ENCODE data around the gene NEMP1.

The NEMP1 gene

GRCh38 chr12:57092876-57093414 is 14.4 kb upstream of the NEMP1 start:
- WGBS (ENCODE audit: extremely low coverage, insufficient coverage, low lambda C conversion rate), result no CpG with 5 or more reads among the region's 4 CpGs
- Histone ChIP-seq H3K36me3 (ENCODE audit: control insufficient read depth, insufficient read depth, low read length) (peaks cover 11% of the 10 kb centered on the region), H3K79me1 (ENCODE audit: low read length) (peaks cover 6% of the 10 kb centered on the region), H4K8ac (ENCODE audit: low read depth, low read length) (no peak overlapping the region), H2AK5ac (ENCODE audit: low read length) (no peak overlapping the region), H3K4me2 (ENCODE audit: low read length) (no peak overlapping the region), H3K18ac (ENCODE audit: low read length) (no peak overlapping the region), H3K27me3 (ENCODE audit: insufficient read depth, low read length, poor library complexity) (no peaks in the 10 kb centered on the region), H3K79me2 (ENCODE audit: control insufficient read depth, insufficient read depth, low read length) (peaks cover 8% of the 10 kb centered on the region), H3K4ac (ENCODE audit: low read depth, low read length) (no peak overlapping the region), H3K56ac (ENCODE audit: low read length) (no peak overlapping the region), H3K4me3 (ENCODE audit: low read length) (no peak overlapping the region), H3K23ac (ENCODE audit: low read length) (no peak overlapping the region), H3K9ac (ENCODE audit: low read length) (no peak overlapping the region), H2BK120ac (ENCODE audit: low read depth, low read length) (no peak overlapping the region), H4K5ac (ENCODE audit: low read length) (no peak overlapping the region), H3K4me1 (ENCODE audit: control insufficient read depth, low read depth, low read length) (peaks cover 7% of the 10 kb centered on the region), H3K27ac (ENCODE audit: low read depth, low read length) (no peak overlapping the region), H2BK15ac (replicated peaks; ENCODE audit: low read depth) (no peak overlapping the region), H2BK5ac (ENCODE audit: low read length) (no peak overlapping the region)
- no peak for DNase-seq

- H3K4ac ChIP-seq (ENCODE audit: low read depth, low read length), result no peak overlapping the region
- H3K79me2 ChIP-seq (ENCODE audit: control insufficient read depth, insufficient read depth, low read length), result peaks cover 8% of the 10 kb centered on the region
- H2BK5ac ChIP-seq (ENCODE audit: low read length), result no peak overlapping the region
- WGBS (ENCODE audit: extremely low coverage, insufficient coverage, low lambda C conversion rate), result no CpG with 5 or more reads among the region's 5 CpGs
- no peak overlapping the region for H3K4me2 ChIP-seq (ENCODE audit: low read length)
- H3K36me3 ChIP-seq (ENCODE audit: control insufficient read depth, insufficient read depth, low read length), result peaks cover 11% of the 10 kb centered on the region
- peaks cover 6% of the 10 kb centered on the region for H3K79me1 ChIP-seq (ENCODE audit: low read length)
- no peak for DNase-seq
- H4K5ac ChIP-seq (ENCODE audit: low read length), result no peak overlapping the region
- H4K8ac ChIP-seq (ENCODE audit: low read depth, low read length), result no peak overlapping the region
- no peak overlapping the region for H3K27ac ChIP-seq (ENCODE audit: low read depth, low read length)
- H3K4me1 ChIP-seq (ENCODE audit: control insufficient read depth, low read depth, low read length), result peaks cover 7% of the 10 kb centered on the region
- no peak overlapping the region for H2BK120ac ChIP-seq (ENCODE audit: low read depth, low read length)
- H3K23ac ChIP-seq (ENCODE audit: low read length), result no peak overlapping the region
- no peak overlapping the region for H3K4me3 ChIP-seq (ENCODE audit: low read length)
- no peak overlapping the region for H2BK15ac ChIP-seq (replicated peaks; ENCODE audit: low read depth)
- H3K56ac ChIP-seq (ENCODE audit: low read length), result no peak overlapping the region
- H3K9ac ChIP-seq (ENCODE audit: low read length), result peak overlapping the region; percentile 21
- no peak overlapping the region for H3K18ac ChIP-seq (ENCODE audit: low read length)
- H3K27me3 ChIP-seq (ENCODE audit: insufficient read depth, low read length, poor library complexity), result no peaks in the 10 kb centered on the region
- no peak overlapping the region for H2AK5ac ChIP-seq (ENCODE audit: low read length)
Measured at GRCh38 chr12:57092529-57092862, 13.9 kb upstream of the NEMP1 start.

GRCh38 chr12:57091638-57092528 is 13.3 kb upstream of the NEMP1 start:
- no peak overlapping the region for H2AK5ac ChIP-seq (ENCODE audit: low read length)
- H3K36me3 ChIP-seq (ENCODE audit: control insufficient read depth, insufficient read depth, low read length), result peaks cover 11% of the 10 kb centered on the region
- no peak overlapping the region for H3K9ac ChIP-seq (ENCODE audit: low read length)
- no peaks in the 10 kb centered on the region for H3K27me3 ChIP-seq (ENCODE audit: insufficient read depth, low read length, poor library complexity)
- no peak overlapping the region for H2BK5ac ChIP-seq (ENCODE audit: low read length)
- no peak overlapping the region for H4K8ac ChIP-seq (ENCODE audit: low read depth, low read length)
- H3K4me1 ChIP-seq (ENCODE audit: control insufficient read depth, low read depth, low read length), result peaks cover 7% of the 10 kb centered on the region
- no peak overlapping the region for H3K4me3 ChIP-seq (ENCODE audit: low read length)
- no peak overlapping the region for H2BK120ac ChIP-seq (ENCODE audit: low read depth, low read length)
- no peak overlapping the region for H3K27ac ChIP-seq (ENCODE audit: low read depth, low read length)
- H3K23ac ChIP-seq (ENCODE audit: low read length), result no peak overlapping the region
- no peak overlapping the region for H3K56ac ChIP-seq (ENCODE audit: low read length)
- WGBS (ENCODE audit: extremely low coverage, insufficient coverage, low lambda C conversion rate), result no CpG with 5 or more reads among the region's 25 CpGs
- no peak overlapping the region for H3K4ac ChIP-seq (ENCODE audit: low read depth, low read length)
- peaks cover 8% of the 10 kb centered on the region for H3K79me2 ChIP-seq (ENCODE audit: control insufficient read depth, insufficient read depth, low read length)
- no peak for DNase-seq
- no peak overlapping the region for H2BK15ac ChIP-seq (replicated peaks; ENCODE audit: low read depth)
- H3K4me2 ChIP-seq (ENCODE audit: low read length), result no peak overlapping the region
- H3K18ac ChIP-seq (ENCODE audit: low read length), result no peak overlapping the region
- peaks cover 6% of the 10 kb centered on the region for H3K79me1 ChIP-seq (ENCODE audit: low read length)
- H4K5ac ChIP-seq (ENCODE audit: low read length), result no peak overlapping the region

GRCh38 chr12:57090924-57091637 is 12.5 kb upstream of the NEMP1 start:
- Histone ChIP-seq H3K27me3 (ENCODE audit: insufficient read depth, low read length, poor library complexity) (no peaks in the 10 kb centered on the region), H2BK5ac (ENCODE audit: low read length) (no peak overlapping the region), H3K4me3 (ENCODE audit: low read length) (no peak overlapping the region), H4K8ac (ENCODE audit: low read depth, low read length) (no peak overlapping the region), H3K4ac (ENCODE audit: low read depth, low read length) (no peak overlapping the region), H4K5ac (ENCODE audit: low read length) (no peak overlapping the region), H2BK15ac (replicated peaks; ENCODE audit: low read depth) (no peak overlapping the region), H2AK5ac (ENCODE audit: low read length) (no peak overlapping the region), H3K4me2 (ENCODE audit: low read length) (no peak overlapping the region), H3K23ac (ENCODE audit: low read length) (no peak overlapping the region), H3K36me3 (ENCODE audit: control insufficient read depth, insufficient read depth, low read length) (peaks cover 11% of the 10 kb centered on the region), H3K56ac (ENCODE audit: low read length) (no peak overlapping the region), H3K18ac (ENCODE audit: low read length) (no peak overlapping the region), H3K79me1 (ENCODE audit: low read length) (peaks cover 6% of the 10 kb centered on the region), H3K27ac (ENCODE audit: low read depth, low read length) (no peak overlapping the region), H3K4me1 (ENCODE audit: control insufficient read depth, low read depth, low read length) (peaks cover 7% of the 10 kb centered on the region), H3K9ac (ENCODE audit: low read length) (no peak overlapping the region), H2BK120ac (ENCODE audit: low read depth, low read length) (no peak overlapping the region), H3K79me2 (ENCODE audit: control insufficient read depth, insufficient read depth, low read length) (peaks cover 8% of the 10 kb centered on the region)
- WGBS (ENCODE audit: extremely low coverage, insufficient coverage, low lambda C conversion rate), result no CpG with 5 or more reads among the region's 22 CpGs
- no peak for DNase-seq

- peaks cover 11% of the 10 kb centered on the region for H3K4me1 ChIP-seq (ENCODE audit: control insufficient read depth, low read depth, low read length)
- H4K5ac ChIP-seq (ENCODE audit: low read length), result no peak overlapping the region
- H3K56ac ChIP-seq (ENCODE audit: low read length), result peak overlapping the region; percentile 71
- H3K27me3 ChIP-seq (ENCODE audit: insufficient read depth, low read length, poor library complexity), result no peaks in the 10 kb centered on the region
- H3K18ac ChIP-seq (ENCODE audit: low read length), result no peak overlapping the region
- peaks cover 6% of the 10 kb centered on the region for H3K79me1 ChIP-seq (ENCODE audit: low read length)
- no peak overlapping the region for H3K27ac ChIP-seq (ENCODE audit: low read depth, low read length)
- H3K79me2 ChIP-seq (ENCODE audit: control insufficient read depth, insufficient read depth, low read length), result peaks cover 8% of the 10 kb centered on the region
- no peak overlapping the region for H2AK5ac ChIP-seq (ENCODE audit: low read length)
- no peak overlapping the region for H2BK5ac ChIP-seq (ENCODE audit: low read length)
- WGBS (ENCODE audit: extremely low coverage, insufficient coverage, low lambda C conversion rate), result no CpG with 5 or more reads among the region's 6 CpGs
- no peak overlapping the region for H2BK120ac ChIP-seq (ENCODE audit: low read depth, low read length)
- H3K4me2 ChIP-seq (ENCODE audit: low read length), result no peak overlapping the region
- no peak for DNase-seq
- no peak overlapping the region for H3K4ac ChIP-seq (ENCODE audit: low read depth, low read length)
- H4K8ac ChIP-seq (ENCODE audit: low read depth, low read length), result no peak overlapping the region
- no peak overlapping the region for H3K23ac ChIP-seq (ENCODE audit: low read length)
- peaks cover 9% of the 10 kb centered on the region for H3K36me3 ChIP-seq (ENCODE audit: control insufficient read depth, insufficient read depth, low read length)
- no peak overlapping the region for H3K4me3 ChIP-seq (ENCODE audit: low read length)
- H2BK15ac ChIP-seq (replicated peaks; ENCODE audit: low read depth), result no peak overlapping the region
- H3K9ac ChIP-seq (ENCODE audit: low read length), result peak overlapping the region; percentile 57
Measured at GRCh38 chr12:57090490-57090889, 11.9 kb upstream of the NEMP1 start.

Data from mesendoderm (in vitro differentiated cells).